Upper lobe of right lung (tissue), 1 donor: Measurements from ENCODE around the gene MX1. TPM values are rescaled to one million over a fixed set of nuclear protein-coding genes. Genes with fewer than 3 reads are reported as not detected.

ENCODE experiments used
- ATAC-seq: fragments of 200-7000 bp; cut with Tn5 transposase; one replicate; pipeline ENCODE4 v1.9.1; 2020; ENCODE audit warnings: mild to moderate bottlenecking, moderate library complexity
- DNase-seq: peaks from one replicate; pipeline ENCODE4 v3.0.0-alpha.2; 2020
- H3K27ac ChIP-seq: fragments of 200-600 bp; one replicate; pipeline ENCODE4 v1.8.0; 2022
- H3K27me3 ChIP-seq: fragments of 200-600 bp; one replicate; pipeline ENCODE4 v1.8.0; 2022; ENCODE audit warnings: mild to moderate bottlenecking
- H3K36me3 ChIP-seq: fragments of 200-600 bp; one replicate; pipeline ENCODE4 v1.8.0; 2022
- H3K4me1 ChIP-seq: fragments of 200-600 bp; one replicate; pipeline ENCODE4 v1.8.0; 2022
- H3K4me3 ChIP-seq: fragments of 200-600 bp; one replicate; pipeline ENCODE4 v1.8.0; 2022; ENCODE audit warnings: mild to moderate bottlenecking
- H3K9me3 ChIP-seq: fragments of 200-600 bp; one replicate; pipeline ENCODE4 v1.8.0; 2022
- intact Hi-C: fragments of 100-400 bp; cut with DNase I; formaldehyde crosslinking; loops from one replicate; pipeline ENCODE4 v1.11.0; 2022
- total RNA-seq: library from RNA; stranded (reverse); fragmentation: NEBNext Ultra II Directional; extraction: Animal tissue kit (Norgen Biotek cat#: 25700); gene quantifications from one replicate; pipeline ENCODE4 v1.2.1, GENCODE V29; 2021
- TF ChIP-seq, protein P1 (sequence below): fragments of 200-600 bp; IDR thresholded peaks from one replicate; pipeline ENCODE4 v1.8.0; 2022; ENCODE audit warnings: antibody characterized with exemption
- donor health status: DM: no; HTN: yes; CAD: no; lungs with severe emphysema.

The MX1 gene
- total RNA-seq, 1 donor from 2014 or later: 142 TPM

GRCh38 chr21:41470054-41470453 lies 44.0 kb downstream of the MX1 start:
- ATAC-seq (no peak), DNase-seq (no peak)
- Histone ChIP-seq H3K27me3 (peaks cover 9% of the 10 kb centered on the region), H3K27ac (no peak overlapping the region), H3K4me1 (peaks cover 7% of the 10 kb centered on the region), H3K4me3 (no peak overlapping the region), H3K36me3 (no peaks in the 10 kb centered on the region), H3K9me3 (no peaks in the 10 kb centered on the region)
- intact Hi-C loops: no loop called here
- TF ChIP-seq, protein P1, sequence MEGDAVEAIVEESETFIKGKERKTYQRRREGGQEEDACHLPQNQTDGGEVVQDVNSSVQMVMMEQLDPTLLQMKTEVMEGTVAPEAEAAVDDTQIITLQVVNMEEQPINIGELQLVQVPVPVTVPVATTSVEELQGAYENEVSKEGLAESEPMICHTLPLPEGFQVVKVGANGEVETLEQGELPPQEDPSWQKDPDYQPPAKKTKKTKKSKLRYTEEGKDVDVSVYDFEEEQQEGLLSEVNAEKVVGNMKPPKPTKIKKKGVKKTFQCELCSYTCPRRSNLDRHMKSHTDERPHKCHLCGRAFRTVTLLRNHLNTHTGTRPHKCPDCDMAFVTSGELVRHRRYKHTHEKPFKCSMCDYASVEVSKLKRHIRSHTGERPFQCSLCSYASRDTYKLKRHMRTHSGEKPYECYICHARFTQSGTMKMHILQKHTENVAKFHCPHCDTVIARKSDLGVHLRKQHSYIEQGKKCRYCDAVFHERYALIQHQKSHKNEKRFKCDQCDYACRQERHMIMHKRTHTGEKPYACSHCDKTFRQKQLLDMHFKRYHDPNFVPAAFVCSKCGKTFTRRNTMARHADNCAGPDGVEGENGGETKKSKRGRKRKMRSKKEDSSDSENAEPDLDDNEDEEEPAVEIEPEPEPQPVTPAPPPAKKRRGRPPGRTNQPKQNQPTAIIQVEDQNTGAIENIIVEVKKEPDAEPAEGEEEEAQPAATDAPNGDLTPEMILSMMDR: no peak

DNA sequence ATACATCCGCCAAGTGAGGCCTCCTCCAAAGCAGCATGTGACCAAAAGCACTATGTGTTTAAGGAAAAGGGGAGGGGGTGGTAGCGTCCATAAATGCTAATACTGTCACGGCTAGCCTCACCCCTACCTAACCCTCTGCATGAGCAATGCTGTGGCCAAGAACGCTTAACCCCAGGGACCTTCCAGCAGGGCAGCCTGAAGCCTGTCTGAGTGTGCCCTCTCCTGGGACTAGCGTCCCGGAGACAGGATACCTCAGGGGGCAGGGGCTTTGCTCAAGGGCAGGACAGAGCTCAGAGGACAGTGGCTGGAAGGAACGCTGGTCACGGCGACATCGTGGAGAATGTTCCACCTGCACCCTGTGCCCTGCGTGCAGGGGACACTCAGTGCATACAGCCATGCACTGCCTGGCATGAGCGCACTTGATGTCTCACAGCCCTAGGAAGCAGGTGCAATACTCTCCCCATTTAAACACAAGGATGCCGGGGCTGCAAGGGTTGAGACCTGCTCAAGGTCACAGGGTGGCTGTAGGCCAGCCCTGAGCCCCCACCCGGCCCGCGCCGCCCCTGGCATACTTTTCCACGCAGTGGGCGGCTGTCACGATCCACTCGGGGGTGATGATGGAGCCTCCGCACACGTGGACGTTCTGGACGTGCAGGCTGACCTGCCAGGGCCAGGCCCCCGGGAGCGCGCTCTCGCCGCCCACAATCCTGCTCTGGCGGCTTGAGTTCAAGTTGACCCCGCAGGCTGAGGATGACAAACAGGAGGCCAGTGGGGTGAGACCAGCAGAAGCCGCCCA lies 46.9 kb downstream of the MX1 start:
- intact Hi-C loops: no loop called here
- DNase-seq: peak; percentile 57
- peaks cover 3% of the 10 kb centered on the region for H3K4me1 ChIP-seq
- no peak overlapping the region for H3K27ac ChIP-seq
- peaks cover 9% of the 10 kb centered on the region for H3K27me3 ChIP-seq
- no peaks in the 10 kb centered on the region for H3K9me3 ChIP-seq
- no peak for ATAC-seq
- H3K4me3 ChIP-seq: no peak overlapping the region
- TF ChIP-seq, protein P1: no peak
- H3K36me3 ChIP-seq: no peaks in the 10 kb centered on the region

GRCh38 chr21:41475714-41476420 lies 49.8 kb downstream of the MX1 start:
- intact Hi-C loops: no loop called here
- DNase-seq: peak; percentile 62
- H3K4me3 ChIP-seq: no peak overlapping the region
- no peaks in the 10 kb centered on the region for H3K9me3 ChIP-seq
- H3K27me3 ChIP-seq: peaks cover 9% of the 10 kb centered on the region
- H3K27ac ChIP-seq: no peak overlapping the region
- TF ChIP-seq, protein P1: no peak
- H3K4me1 ChIP-seq: peaks cover 17% of the 10 kb centered on the region
- no peak for ATAC-seq
- H3K36me3 ChIP-seq: no peaks in the 10 kb centered on the region

- intact Hi-C loops: no loop called here
- H3K9me3 ChIP-seq: no peaks in the 10 kb centered on the region
- TF ChIP-seq, protein P1: no peak
- H3K4me3 ChIP-seq: no peak overlapping the region
- H3K27ac ChIP-seq: no peak overlapping the region
- H3K27me3 ChIP-seq: peaks cover 7% of the 10 kb centered on the region
- H3K36me3 ChIP-seq: no peaks in the 10 kb centered on the region
- DNase-seq (peak; percentile 67), ATAC-seq (peak; percentile 11)
- peaks cover 21% of the 10 kb centered on the region for H3K4me1 ChIP-seq
Observed at GRCh38 chr21:41477641-41478318, 51.7 kb downstream of the MX1 start.

DNA sequence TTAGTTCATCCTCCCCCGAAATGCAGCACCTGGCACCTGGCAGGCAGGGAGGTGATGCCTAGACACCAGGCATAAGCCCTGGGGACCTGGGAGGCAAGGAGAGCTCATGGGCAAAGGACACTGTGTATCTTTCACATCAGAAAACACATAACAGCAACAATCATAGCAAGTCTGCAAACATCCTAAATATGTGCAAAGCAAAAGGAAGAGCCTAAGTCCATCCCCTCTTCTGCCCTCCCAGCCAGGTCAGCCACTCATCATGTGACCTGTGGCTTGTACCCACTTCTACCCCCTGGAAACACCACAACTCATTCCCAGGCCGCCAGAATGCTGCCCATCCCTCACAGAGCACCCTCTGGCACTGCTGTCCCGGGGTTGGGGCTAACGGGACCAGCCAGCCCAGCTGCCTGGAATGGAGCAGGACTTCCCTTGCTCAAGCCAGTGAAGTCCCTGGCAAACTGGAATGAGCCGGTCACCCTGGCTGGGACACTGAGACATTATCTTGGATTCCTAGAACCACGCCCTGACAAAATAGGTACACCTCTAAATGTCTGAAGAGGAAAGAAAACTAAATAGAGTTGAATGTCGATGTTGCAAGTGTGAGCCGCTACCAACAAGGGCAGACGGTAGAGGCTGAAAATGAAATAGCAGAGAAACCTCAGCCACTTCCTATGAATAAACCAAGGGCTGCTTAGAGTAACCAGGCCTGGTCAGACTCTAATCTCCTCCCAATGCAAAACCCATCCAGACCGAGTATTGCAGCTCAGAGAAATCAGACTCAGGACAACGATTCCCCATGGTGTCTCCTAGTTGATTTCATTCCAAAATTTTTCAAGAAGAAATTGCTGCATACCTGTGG lies 52.5 kb downstream of the MX1 start:
- H3K27me3 ChIP-seq: no peaks in the 10 kb centered on the region
- H3K27ac ChIP-seq: peak overlapping the region; percentile 71
- ATAC-seq (peak; percentile 89), DNase-seq (peak; percentile 80)
- peaks cover 21% of the 10 kb centered on the region for H3K4me1 ChIP-seq
- intact Hi-C loops: no loop called here
- no peaks in the 10 kb centered on the region for H3K9me3 ChIP-seq
- TF ChIP-seq, protein P1: no peak
- H3K36me3 ChIP-seq: no peaks in the 10 kb centered on the region
- no peak overlapping the region for H3K4me3 ChIP-seq
